Fibroblast of skin of right quadriceps (primary cell): ENCODE measurements around the gene COBLL1.
A peak's percentile ranks its signal among the peaks of the same experiment; 100 is the strongest.

ENCODE experiments used
- DNase-seq: peaks from one replicate; pipeline ENCODE4 v3.0.0-alpha.2; 2013

COBLL1 gene

DNA sequence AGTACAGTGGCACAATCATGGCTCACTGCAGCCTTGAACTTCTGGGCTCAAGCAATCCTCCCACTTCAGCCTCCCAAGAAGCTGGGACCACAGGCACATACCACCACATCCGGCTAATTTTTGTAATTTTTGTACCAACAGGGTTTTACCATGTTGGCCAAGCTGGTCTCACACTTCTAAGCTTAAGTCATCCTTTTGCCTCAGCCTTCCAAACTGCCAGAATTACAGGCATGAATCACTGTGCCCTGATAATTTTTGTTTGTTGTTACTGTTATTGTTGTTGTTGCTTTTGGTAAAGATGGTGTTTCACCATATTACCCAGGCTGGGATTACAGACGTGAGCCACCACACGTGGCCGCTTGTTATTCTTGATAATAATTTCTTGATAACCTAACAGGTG lies 10.5 kb upstream of the COBLL1 start:
- no peak for DNase-seq

DNA sequence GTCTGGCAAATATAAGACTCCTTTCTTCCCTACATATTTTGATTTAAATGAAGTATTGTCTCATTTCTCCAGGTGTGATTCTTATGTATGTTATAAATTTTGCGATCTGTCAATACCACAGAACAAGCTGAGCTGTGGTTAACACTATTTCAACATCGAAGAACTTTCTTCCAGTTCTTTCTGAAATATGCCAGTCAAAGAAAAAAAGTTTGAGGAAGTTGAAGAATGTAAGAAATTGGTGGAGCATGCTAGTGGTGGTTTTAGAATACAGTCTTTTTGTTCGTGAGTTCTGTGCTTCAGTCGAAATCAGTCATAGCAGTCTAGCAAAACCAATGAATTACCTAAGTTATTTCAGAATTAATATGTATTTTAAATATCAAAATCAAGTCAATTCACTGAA lies 8.6 kb upstream of the COBLL1 start:
- no peak for DNase-seq

DNA sequence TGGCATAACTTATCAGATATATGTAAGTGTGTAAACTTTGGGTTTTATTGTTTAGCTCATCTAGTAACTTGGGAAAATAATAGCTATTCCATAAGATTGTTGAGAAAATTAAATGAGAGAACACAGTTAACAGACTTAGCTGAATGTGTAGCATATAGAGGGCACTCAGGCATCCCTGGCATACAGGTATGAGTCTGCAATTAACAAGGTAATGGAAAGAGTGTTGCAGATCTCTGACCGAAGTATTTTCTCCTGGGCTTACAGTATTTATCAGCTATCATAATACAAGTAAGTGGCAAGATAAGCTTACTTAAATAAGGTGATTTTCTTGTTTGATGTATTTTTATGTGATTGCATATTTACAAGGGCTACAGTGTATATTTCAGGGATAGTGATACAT lies 7.9 kb upstream of the COBLL1 start:
- no peak for DNase-seq

DNA sequence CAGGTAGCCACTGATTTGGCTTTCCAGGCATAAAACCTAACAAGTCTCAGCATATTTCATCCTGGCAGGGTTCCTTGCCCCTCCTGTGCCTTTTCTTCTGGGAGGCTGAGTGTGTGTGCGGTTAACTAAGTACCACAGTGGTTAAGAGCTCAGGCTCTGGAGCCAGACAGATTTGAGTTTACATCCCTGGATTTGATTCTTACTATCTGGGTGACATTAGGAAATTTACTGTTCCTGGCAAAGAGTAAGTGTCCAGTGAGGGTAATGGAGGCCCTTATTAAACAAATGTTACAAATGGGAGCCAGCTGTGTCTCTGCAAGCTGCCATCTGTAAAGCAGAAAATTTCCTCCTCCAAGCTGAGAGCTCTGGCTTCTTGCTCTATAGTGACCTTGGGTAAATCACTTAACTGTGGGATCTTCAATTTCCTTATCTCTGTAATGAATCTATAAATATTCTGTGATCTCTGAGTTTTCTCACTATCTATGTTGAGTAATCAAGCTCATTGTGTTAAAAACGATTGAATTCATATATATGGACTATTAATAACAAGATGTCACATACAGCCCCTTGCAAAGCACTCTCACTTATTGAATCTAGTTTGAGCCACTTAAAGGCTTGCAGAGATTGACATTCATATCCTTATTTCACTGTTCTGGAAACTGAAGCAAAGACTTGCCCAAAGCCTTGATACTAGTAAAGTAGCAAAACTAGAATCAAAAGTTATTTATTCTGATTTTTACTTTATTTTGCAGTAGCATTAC lies 6.5 kb upstream of the COBLL1 start:
- peak; percentile 19 for DNase-seq

DNA sequence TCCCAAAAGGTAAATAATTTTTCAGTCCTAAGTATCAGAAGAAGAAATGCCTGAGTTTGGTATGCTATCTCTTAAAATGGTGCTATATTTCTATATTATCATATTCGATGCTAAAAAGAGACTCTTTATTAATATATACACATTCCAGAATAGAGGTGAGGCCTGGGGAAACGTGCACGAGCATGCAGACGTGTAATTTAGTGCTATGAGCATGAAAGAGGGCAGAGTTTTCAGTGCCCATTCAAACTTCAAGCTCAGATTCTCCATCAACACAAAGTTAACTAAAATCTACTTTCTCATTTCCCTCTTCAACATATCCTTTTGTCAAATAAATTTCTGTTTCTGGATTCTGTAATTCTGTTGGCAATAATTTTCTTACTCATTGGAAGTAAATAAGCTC lies 5.7 kb upstream of the COBLL1 start:
- DNase-seq: no peak

DNA sequence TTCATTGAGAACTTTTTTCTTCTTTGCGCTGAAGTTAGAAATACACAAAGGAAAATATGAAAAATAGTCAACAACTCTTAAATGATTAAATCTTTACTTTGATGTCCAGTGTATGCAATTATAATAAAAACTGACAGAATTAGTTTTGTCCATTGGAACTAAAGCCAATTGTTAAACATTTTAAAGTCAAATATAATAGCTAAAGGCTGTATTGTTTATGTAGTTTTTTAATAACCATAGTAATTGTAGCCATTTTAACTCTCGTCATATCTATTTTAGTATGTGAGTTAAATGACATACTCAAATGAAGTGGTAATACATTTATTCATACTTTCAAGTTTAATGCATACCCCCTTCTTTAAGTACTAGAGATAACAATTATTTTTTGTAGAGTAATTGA lies 4.7 kb upstream of the COBLL1 start:
- DNase-seq: no peak

DNA sequence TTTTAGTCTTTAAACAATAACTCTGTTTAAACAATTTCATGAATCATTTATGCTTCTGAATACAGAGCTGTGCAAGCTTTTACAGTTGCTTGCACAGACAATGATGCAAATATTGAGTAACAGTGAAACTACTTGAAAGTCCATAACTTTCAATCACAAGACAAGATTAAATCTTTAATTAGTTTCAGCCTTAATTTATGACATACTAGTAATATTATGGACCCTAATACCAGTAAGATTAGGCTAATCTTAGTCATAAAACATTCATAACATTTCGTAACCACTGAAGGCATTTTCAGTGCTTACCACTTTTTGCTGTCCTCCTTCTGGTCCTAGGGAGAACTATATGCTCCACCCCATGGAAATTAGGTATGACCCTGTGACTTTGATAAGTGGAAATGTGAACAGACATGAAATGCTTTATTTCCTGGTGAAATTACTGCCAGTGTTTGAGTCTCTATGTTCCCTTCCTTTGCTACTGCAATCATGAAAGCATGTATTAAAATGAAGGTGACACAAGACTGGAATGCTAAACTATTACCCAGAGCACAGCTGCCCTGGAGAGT lies 1.8 kb upstream of the COBLL1 start:
- DNase-seq: peak; percentile 55

DNA sequence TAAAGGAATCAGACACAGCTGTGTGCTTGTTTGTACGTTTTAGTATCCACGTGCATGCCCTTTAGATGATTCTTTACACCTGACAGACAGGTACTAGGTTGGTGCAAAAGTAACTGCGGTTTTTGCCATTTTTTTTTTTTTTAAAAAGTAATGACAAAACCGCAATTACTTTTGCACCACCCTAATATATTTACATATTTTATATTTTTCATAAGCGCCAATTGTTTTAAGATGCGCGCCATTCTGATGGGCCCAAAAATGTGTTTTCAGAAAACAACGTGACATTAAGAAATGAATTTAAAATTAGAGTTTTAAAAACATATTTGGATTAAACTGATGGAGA lies 972 bp upstream of the COBLL1 start:
- no peak for DNase-seq

DNA sequence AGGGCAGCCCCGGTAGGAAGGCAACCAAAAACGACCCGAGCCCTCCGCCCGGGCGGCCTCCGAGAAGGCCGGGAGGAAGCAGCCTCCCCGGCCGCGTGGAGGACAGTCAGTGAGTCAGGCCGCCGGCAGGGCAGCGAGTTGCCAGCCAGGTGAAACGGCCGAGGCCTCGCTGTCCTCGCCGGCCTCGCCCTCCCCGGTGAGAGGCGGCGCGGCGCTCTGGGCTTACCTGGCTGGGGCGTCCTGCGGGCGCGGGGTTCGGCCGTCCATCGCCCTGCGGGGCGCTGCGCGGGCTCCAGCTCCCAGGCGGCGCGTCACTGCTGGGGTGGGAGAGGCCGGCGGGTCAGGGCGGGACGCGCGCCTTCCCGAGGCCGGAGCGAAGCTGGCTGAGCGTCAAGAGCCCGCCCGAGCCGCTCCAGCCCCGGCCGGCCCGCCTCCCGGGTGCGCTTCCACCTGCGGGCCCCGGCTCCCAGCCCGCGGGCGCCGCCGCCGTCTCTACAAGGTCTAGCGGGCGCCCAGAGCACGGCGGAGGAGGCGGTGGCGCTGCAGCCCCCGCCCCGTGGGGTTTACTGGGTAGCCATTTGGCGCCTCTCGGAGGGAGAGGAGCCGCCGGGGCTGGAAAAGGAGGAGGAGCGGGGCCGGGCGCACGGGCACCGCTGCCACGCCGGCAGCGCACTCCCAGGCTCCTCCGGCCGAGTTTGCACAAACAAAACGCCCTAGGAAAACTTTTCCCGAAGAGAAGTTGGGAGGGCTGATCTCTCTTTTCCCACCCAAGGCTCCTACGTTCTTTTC lies 499 bp downstream of the COBLL1 start:
- peak; percentile 81 for DNase-seq

DNA sequence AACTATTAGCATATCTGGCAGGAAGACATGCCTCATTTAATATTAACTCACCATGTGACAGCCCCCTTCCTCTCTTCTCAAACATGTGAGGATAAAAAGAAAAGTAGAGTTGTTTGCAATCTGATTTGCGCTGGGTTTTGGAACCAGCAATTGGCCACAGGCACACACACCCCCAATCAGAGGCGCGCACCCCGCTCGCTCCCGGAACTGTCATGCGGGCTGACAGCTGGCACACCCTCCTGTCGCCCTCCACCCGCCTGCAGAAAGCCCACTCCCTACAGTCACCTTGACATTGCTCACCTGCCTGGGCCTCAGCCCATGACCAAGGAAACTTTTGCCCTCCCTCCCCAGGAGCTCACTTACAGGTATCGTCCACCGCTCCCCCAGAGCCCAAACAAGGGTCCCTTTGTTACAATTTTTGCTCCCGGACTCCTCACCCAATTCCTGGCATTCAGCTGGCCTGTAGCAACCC lies 1.1 kb downstream of the COBLL1 start:
- no peak for DNase-seq

DNA sequence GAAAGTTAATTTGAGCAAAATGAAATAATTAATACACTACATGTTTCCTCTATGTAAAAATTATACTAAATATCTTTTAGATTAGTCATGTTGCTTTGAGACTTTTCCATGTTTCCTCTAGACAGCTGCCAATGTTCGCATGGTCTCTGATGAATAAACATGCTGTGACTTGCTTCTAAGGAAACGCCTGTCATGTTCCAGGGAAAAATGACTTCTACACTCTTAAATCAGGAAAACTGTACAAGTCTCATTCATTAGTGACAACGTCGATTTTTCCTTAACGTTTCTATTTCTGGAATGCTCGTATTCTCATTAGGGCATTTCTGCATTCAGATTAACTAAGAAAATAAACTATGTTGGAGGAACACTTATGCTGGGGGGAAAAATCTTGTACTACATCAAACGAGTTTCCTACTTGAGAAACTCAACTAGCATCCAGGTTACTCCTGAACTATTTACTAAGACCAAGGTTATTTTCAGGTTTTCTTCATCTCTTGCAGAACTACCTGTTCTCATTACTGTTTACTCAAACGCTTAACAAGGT lies 1.6 kb downstream of the COBLL1 start:
- peak; percentile 46 for DNase-seq

DNA sequence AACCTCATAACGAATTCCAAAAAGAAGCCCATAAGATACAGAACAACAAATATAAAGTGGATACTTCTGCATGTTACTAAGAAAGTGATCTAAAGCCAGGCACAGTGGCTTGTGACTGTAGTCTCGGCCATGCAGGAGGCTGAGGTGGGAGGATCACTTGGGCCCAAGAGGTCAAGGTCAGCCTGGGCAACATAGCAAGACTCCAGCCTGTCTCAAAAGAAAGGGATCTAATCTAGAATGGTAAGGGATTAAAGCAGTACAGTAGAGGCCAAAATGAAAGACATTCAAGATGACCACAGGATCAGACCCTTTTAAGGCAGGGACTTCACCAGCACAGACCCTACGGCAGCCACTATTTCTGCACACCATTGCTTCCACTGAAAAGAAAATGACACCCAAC lies 3.8 kb downstream of the COBLL1 start:
- DNase-seq: no peak

DNA sequence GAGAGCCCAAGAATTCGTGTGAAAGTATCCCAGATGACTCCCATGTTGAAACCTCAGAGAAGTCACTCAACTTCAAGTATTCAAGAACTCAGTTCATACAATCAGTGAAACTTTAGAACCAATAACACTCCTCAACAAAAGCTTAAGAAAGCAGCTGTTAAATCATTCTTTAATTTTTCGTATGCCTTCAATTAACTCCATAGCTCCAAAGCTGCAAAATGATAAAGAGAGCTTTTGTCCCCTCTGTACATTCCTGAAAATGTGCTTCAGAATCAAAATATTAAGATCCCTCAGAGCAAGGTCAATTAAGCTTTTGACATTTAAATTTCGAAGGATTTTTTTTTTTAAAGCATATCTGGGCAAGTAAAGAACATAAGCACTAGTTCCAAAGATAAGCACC lies 4.7 kb downstream of the COBLL1 start:
- no peak for DNase-seq

DNA sequence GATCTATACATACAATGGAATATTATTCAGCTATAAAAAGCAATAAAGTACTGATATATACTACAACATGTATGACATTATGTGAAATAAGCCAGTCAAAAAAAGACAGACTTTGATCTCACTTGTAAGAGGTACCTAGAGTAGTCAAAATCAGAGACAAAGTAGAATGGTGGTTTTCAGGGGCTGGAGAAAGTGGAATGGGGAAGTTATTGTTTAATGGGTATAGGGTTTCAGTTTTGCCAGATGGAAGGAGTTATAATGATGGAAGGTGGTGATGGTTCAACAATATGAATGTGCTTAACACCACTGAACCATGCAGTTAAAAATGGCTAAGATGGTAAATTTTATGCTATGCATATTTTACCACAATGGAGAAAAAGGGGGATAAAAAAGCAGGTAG lies 6.3 kb downstream of the COBLL1 start:
- no peak for DNase-seq

DNA sequence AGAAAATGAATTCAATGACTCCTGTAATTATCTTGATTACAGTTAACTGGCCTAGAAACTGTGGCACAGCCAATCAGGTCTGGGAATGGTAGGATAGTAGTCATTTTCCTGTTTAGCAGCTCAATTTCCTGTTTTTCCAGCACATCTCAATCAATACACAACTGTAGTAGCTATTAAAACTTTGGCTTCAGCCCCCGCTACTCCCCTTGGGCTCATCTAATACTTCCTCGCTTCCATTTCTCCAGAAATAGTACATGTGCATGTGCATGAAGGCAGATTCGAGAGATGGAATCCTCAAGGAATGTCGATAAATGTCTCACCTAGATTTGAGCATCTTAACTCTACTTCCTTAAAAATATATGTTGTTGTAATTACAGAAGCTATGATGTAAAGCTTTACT lies 9.7 kb downstream of the COBLL1 start:
- DNase-seq: no peak

DNA sequence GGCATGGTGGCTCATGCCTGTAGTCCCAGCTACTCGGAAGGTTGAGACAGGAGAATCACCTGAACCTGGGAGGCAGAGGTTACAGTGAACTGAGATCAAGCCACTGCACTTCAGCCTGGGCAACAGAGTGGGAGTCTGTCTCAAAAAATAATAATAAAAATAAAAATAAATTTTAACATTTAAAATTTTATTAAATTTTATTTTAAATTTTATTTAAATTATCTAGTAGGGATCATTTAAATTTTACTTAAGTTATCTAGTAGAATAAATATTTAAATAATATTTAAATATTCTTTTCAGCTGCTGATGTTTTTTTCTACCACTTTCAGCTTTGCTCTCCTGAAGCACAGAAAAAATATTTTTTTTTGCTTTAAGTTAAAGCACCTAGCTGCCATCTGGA lies 10.4 kb downstream of the COBLL1 start:
- no peak for DNase-seq

DNA sequence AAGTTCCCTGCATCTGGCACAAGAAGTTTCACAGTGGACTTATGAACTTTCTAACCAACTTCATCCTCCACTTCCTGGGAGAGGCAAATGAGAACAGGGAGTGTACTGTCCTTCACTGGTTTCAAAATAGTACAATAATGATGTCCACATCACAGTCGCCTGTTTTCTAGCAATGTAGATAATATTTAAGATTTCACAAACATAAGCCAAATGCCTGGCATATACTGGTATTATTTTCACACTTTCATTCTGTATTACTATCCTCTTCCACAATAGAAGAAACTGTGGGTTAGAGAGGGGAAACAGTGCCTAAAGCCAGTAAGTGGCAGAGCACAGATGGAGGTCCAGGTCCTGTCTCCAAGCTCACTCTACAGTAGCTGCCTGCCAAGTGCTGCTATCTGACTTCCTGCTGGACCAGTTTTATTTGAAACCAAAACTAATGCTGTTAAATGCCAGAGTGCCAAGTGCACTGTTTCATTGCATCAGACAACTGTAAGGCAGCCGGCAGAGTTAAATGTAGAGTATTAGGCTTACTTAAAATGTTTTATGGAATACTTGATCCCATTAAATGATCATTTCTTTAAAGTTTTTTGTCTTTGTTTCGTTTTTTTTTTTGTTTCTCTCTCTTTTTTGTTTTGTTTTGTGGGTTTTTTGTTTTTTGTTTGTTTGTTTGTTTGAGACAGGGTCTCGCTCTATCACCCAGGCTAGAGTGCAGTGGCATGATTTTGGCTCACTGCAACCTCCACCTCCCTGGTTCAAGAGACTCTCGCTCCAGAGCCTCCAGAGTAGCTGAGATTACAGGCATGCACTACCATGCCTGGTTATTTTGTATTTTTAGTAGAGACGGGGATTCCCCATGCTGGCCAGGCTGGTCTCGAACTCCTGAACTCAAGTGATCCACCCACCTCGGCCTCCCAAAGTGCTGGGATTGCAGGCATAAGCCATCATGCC lies 15.1 kb downstream of the COBLL1 start:
- DNase-seq: peak; percentile 28

DNA sequence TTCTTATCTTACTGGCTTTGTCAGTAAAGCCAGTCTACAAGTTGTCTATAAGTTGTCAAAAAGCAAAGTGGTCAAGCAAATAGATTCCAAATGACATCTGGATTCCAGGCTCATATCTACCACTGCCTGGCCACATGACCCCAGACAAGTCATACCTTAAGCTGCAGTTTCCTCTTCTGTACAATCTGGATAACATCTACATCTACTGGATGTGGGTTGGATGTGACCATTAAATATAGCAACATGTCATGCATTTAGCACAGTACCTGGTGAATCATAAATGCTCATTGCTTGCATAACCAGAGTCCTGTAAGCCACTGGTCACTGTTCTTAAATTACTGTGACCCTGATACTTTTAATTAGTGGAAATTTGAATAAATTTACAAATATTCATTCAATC lies 16.8 kb downstream of the COBLL1 start:
- no peak for DNase-seq

DNA sequence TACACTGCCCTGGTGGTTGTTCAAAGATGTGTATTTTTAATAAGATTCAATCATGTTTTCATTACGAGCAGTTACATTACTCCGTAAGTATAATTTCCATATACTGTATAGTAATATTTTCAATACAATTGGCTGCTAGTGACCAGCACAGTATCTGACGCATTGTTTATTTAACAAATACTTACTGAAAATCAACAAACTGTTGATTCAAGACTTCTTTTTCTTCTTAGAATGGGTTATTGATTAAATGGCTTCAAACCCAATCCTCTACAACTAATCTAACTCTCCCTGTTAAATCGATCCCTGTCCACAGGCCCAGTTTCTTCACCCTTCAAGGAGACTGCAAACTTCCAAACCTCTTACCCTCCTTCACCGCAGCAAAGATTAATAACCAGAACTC lies 18.5 kb downstream of the COBLL1 start:
- DNase-seq: no peak

DNA sequence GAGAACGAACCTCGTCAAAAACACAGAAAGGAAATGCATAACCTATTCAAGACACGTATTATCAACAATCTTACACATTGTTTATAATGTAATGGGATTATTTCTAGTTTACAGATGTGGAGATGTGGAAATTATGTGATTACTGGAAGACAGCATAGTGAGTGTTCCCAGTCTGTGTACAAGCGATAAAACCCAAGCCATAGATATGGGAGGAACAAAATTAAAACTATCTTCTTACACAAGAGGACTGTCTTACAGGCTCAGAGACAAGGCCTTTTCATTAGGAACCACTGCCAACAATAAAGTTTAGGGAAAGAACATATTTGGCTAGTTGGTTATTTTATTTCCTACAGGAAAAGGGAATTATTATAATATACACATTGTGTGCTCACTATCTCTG lies 20.3 kb downstream of the COBLL1 start:
- DNase-seq: no peak

DNA sequence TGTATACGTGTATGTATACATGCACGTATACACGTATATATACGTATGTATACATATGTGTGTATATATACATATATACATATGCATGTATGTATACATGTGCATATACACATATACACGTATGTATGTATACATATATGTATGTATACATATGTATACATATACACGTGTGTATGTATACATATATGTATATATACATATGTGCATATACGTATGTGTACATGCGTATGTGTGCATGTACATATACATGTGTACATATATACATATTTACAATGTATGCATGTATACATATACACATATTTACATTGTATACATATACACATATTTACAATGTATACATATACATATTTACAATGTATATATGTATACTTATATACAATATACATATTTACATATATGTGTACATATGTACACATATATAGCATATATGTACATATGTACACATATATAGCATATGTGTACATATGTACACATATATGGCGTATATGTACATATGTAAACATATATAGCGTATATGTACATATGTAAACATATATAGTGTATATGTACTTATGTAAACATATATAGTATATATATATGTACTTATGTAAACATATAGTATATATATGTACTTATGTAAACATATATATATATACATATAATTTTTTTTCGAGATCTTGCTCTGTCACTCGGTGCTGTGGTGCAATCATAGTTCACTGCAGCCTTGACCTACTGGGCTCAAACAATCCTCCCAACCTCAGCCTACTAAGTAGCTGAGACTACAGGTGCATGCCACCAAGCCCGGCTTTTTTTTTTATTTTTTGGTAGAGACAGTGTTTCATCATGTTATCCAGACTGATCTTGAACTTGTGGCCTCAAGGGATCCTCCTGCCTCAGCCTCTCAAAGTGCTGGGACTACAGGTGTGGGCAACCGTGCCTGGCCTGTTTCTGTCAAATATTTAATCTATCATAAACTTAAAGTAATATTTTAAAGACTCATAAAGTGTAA lies 23.2 kb downstream of the COBLL1 start:
- no peak for DNase-seq

DNA sequence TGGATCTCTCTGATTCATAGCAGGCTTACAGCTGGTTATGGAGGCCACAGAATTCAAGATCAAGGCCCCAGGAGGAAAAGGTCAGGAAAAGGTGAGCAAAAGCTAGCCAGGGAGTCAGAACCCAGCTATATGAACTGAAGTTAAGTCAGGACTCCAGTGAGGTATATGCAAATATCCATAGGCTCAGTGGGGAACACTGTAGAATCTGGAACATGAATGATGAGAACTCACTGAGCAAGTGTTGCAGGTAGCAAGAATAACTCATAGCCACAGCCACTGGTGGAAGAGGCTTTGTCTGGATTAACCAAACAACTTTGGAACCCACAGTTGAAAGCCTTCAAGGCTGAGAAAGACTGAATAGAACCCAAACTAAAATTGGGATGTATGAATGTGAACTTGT lies 24.7 kb downstream of the COBLL1 start:
- no peak for DNase-seq
